Stimulated activated CD4-positive, alpha-beta T cell treated with anti-CD3 and anti-CD28 coated beads, TNF-alpha, amount 100 ng/mL, for 4 hours (primary cell): Measurements from ENCODE around the gene CCDC102B.
"Not testable (repeated sequence)": the region's sequence is repeated elsewhere in the genome, so short reads cannot be mapped to it uniquely, and the experiment has no call there.

Source experiments
- DNase-seq, 3 experiments: peaks; one replicate each; pipeline ENCODE4 v3.0.0-alpha.2; 2020; ENCODE audit warnings: low read depth in 3 of 3

Gene CCDC102B

DNA sequence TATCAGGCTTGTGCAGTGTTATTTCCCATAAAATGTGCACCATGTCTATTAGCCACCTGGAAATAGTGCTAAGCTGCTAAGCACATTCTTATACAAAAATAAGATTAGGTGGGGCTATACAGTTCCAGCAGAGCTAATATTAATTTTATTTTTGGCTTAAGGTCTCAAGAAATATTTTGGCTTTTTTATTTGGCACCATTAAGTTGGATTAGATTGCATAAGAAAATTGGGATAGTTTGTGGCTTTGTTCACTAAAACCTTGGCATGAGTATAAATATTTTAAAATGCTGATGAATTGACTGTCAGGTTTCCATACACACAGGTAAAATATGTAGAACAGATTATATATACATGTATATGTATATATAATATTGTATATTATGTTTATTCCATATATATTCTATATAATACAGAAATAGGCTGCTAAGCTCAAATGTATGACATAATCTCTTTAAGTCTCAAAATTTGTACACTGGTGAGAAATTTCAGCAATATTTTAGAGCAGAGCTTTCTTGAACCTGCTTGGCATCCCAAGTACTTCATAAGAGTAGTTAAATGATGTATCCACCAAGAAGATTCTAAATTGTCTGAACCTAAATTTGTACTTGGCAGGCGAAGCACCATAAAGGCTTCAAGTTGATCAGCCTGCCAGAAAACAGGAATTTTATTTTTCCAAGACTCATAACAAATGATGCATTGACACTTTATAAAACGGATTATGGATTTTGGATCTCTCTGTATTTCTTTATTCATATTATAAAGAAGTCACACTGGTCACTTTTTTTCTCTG, 32.6 kb downstream of the CCDC102B start:
- no peak for DNase-seq

DNA sequence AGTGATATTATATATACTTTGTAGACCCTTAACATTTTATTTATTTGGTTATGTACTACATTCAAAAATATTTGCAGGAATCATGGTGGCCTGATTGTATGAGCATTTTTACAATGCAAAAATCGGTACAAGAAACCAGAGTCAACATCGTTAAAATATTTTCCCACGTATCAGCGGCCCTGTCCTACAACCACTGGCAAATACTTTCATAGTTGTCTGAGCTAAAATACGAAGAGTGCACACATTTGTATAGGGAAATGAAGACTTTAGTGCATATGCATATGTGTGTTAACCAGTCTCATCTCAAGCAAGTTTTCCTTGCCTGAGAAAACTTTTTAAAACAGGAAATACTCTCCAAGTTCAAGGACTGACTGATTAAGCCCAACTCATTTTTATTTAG, 35.9 kb downstream of the CCDC102B start:
- DNase-seq: no peak

DNA sequence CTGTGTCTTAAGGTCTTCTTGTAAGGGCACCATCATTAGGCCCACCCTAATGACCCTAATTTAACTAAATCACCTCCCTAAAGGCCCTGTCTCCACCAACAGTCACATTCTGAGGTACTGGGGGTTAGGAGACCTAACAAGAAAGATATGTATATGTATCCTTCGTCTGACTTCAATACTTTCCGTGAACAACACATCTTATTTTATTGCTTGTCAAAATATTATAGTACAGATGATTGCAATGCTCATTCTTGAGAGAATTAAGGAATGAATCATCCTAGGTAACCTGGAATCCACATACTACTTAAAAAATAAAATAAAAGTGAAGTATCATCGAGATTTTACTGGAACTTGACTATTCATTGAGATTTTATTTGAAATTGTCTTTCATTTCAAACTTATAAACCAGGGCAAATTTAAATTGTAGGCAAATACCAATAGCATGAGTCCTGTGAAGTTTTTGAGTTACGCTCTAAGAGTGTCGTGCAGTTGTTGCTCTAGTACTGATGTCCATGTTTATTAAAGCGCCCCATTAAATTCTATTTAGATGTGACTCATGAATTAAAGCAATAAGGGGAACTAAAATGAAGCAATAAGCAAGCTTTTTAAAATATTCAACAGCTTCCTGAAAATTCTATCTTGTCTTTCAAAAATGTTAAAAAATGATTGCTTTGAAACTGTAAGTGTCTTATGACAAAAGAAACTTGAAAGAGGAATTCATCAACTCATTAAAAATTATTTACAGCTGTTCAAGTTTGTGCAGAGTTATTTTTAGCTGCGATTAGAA, 40.0 kb downstream of the CCDC102B start:
- DNase-seq: no peak

DNA sequence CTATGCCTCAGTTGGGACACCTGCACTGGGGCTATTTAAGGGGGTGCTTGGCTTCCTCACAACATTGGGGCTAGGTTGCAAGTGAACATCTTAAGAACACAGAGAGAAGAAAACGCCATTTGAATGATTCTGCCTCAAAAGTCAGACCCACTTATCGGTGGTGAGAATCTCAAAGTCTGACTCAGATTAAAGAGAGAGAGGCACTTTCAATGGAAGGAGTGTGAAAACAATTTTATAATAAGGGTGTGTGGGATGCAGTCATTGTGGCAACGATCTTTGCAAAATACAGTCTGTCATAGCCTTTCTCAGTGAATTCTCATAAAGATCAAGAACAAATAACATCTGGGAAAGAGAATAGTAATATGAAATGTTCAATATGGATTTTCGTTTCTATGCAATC, 41.8 kb downstream of the CCDC102B start:
- DNase-seq: no peak

DNA sequence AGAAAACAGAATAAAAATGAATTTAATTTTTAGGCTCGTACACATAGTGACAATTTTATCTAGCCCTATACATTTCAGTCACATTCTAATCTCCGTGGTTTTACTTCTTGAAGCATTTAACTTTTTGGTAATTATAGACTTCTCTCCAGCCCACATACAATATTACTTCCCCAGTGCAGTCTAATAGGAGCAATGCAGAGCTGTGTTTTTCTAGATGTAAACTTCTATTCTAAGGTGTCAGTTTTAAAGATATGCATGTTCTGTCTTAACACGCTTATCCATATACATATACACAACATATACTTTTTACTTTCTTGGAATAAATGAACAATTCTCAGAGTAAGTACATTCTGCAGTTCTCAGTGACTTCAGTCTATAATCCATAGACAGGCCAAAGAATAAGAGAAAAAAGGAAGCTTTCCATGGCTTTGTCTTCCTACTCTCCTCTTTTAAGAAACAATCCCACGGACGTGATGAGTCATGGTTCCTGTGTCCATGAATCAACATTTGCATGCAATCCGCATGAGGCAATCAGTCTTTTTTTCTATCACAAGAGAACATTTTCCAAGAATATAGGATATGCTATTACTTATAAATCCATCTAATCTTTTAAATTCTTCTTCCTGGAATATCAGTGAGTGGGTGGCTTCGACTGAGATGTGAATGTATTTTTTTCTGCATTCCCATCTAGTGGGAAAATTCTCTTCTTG, 42.8 kb downstream of the CCDC102B start:
- DNase-seq: no peak

DNA sequence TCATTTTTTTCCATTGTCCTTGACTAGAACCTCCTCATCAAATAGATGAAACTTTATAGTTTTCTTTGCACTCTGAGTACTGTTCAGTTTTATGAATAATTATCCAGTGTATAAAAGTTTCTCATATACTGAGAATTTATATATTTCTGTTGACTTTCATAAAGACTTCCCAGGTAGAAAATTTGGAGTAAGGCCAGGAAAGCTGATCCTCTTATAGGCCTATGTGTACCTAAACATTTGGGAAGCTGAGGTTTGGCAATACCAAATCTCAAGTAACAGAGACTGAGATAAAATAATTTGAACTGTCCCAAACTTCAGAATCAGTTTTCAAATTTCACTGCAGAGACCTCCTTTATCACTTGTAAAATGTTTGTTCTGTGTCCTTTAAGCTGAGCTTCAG, 43.4 kb downstream of the CCDC102B start:
- no peak for DNase-seq

DNA sequence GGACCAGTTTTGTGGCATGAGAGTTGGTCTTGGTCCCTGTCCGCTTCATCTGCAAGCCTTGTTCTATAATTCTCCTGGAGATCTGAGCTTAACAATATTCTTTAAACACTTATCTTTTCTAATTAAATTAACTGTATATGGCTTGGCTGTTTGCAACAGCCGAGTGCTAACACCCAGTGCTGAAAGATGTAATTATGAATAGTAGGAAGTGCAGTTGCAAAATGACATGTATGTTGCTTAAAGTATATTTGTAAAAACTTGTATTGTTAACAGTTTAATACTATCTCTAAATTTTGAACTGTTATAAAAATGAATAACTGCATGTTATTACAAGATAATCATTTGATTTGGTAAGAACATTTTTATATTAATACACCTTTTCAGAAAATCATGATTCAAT, 45.1 kb downstream of the CCDC102B start:
- no peak for DNase-seq

DNA sequence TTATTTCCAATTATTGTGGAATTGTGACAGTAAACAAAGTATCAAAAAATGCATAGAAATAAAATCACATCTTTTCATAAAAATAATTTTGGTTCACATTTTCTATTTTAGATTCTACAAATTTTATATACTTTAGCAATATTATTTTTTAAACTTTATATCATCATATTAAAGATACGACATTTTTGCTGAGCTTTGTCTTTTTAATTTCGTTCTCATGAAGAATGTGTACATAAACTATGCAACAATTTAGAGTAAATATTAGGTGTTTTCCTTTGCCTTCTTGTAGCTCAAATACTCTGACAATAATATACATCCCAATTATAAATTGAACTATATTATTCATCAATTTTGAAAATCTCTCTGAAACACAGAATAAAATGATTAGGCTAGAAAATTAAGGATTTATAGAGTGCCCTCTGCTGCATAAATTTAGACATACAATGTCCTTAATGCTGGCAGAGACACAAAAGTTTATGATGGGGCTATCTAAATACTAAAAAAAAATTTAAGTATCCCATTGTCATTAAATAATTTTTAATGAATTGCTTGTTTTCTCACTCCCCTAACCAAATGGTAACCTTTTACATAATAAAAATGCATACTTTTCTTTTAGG, 45.7 kb downstream of the CCDC102B start:
- no peak for DNase-seq

DNA sequence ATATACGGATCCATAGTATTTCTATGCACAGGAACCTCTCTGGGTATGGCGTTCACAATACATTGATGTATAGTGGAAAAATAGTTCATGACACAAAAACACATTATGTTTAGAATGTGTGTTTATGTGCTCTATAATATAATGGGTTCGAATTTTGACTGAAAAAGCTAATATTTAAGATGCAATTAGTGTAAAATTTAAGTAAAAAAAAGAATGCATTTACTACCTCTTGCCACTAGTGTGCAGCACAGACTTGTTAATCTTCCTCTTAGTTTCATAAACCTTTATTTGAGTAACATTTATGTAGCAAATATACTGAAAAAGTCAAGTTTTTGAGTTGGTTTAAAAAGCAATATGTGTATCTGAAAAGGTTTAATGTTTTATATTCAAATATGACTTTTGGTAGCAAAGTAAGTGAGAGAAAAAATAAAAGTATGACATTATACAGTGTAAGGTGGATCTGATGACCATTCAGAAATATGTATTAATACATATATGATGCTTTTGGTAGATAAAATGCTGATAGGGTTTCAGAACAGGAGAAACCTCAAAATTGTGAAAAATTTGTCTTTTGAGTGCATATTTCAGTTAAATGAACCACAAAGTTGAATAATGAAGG, 49.4 kb downstream of the CCDC102B start:
- no peak for DNase-seq

DNA sequence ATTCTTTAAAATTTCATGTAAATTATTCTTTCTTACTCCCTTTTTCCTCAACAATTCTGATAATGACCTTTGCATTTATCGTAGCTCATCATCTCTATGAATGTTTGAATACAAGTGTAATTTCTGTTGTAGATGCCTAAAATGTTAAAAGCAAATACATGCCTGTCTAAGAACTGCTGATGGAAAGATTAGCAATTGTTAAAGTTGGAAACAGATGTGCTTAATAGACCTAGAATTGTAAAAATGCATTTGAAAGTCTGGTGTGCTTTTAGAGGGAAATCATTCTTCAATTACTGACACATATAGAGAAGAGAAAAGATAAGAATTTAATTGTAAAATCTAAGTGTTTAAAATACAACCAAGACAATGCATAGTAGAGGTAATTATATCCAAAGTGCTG, 50.4 kb downstream of the CCDC102B start:
- DNase-seq: no peak

DNA sequence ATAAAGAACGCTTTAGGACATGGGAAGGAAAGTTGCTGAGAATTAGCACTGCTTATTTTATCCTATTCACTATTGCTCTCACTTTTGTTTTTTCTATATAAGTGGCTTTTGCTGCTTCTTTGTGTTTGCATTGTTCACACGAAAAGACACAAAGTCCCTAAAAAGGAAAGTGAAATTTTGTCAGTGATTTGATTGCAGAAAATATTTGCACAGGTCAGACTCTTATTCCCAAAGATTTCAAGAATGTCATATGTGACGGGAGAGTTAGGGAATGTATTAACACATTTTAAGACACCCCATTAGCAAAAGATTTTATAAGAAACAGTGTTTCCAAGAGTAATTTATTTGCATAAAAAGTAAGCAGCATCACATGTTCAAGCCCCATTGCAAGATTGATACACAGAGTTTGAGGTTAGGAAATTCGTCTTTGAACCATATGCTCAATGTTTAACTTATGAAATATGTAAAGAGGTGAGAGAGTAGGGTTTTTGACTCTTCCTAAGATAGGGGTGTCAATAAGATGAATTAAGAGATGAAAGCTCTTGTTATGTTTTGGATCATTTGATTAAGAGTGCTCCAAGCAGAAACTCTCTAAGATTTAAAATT, 57.0 kb downstream of the CCDC102B start:
- no peak for DNase-seq

DNA sequence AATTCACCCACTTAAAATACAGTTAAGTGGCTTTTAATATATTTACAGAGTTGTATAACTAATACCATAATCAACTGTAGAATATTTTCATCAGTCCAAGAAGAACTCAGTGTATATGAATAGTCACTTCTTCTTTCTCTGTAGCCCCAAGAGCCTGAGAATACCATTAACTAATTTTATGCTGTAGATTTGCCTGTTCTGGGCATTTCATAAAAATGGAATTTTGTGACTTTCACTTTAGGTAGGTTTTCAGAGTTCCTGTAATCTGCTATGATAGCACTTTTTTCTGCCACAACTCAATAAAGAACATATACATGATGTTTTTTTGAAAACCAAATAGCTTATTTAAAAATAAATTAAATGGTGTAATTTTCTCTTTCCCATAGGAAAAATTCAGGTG, 57.6 kb downstream of the CCDC102B start:
- no peak for DNase-seq

DNA sequence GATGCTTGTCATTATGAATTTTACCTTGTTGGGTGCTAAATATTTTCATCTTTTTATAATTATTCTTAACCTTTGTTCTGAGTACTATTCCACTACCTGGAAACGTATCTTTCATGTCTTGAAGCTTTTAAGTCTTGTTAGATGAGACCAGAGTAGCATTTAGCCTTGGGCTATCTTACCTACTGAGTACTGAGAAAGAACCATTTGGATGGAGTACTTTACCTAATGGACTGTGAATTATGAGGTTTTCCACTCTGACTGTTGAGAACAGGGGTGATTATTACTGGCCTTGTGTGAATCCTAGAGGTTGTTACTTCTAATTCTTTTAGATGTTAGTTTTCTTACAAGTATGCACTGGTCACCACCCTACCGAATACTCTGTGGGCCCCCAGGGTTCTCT, 63.5 kb downstream of the CCDC102B start:
- no peak for DNase-seq

DNA sequence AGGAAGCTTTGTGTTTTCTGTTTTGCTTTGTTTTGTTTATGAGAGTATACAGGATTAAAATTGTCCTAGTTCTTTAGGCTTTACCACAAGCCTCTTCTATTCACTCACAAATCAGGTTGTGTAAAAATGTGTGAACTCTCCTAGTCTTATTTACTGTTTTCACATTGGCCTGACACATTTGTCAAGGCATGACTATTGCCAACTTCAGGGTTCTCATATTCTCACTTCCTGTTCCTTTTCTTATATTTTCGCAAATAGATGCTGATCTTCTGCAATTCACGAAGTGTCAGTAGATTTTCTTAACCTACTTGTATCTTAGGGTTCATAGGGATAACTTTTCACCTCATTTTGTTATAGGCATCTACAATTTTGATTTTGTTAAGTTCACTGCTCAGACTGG, 67.1 kb downstream of the CCDC102B start:
- DNase-seq: no peak

DNA sequence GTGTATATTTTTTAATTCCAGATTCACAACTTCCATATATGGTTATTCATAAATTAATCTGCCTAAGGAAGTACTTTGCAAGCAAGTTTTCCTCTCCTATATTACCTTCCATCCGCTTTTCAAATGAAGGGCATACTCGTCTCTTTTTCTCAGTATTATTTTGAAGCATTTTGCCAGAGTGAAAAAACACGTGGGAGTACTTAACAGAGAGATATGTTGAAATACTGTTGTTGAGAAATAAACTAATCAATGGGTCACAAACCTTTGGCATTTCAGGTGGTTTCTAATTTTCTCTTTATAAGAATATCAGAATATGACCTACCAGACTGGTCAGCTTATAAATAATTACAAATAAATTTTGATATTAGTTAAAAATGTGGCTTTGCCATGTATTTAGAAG, 67.6 kb downstream of the CCDC102B start:
- no peak for DNase-seq

DNA sequence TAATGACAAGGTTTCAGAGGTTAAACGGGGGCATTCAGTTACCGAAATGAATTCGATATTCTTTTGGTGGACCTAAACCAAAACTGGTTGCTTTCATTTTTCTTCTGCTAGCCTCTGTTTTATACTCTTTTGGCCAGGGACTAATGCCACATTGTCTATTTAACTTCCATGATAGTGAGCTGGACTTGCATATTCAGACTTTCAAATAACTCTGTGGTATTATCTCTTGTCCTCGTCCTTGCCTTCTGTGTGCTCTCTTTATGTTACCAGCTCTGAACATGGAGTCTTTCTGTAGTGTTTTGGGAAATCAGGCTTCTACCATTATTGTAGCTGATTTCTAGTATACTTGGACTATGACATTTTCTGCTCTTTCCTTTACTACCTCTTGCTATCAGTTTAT, 75.1 kb downstream of the CCDC102B start:
- no peak for DNase-seq

DNA sequence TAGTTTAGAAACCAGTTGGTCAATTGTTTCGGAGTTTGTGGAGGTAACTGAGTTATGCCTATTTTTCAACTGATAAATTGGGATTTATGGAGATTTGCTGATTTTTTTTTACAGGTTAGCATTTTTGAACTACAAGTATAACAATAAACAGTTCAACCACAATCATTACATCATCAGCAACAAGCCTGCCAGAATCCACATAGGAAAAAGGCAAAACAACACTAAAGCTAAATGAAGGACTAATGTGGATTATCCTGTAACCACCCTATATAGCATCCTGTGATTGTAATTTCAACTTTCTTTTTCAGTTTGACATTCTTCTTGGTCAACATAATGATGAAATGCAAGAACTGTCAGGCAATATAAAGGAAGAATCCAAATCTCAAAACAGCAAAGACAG, 76.5 kb downstream of the CCDC102B start:
- DNase-seq: no peak

DNA sequence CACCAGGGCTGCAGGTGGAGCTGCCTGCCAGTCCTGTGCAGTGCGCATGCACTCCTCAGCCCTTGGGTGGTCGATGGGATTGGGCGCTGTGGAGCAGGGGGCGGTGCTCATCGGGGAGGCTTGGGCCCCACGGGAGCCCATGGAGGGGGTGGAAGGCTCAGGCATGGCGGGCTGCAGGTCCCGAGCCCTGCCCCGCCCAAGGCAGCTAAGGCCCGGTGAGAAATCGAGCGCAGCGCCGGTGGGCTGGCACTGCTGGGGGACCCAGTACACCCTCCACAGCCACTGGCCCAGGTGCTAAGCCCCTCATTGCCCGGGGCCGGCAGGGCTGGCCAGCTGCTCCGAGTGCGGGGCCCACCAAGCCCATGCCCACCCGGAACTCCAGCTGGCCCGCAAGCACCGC, 82.1 kb downstream of the CCDC102B start:
- not testable (repeated sequence) for DNase-seq

DNA sequence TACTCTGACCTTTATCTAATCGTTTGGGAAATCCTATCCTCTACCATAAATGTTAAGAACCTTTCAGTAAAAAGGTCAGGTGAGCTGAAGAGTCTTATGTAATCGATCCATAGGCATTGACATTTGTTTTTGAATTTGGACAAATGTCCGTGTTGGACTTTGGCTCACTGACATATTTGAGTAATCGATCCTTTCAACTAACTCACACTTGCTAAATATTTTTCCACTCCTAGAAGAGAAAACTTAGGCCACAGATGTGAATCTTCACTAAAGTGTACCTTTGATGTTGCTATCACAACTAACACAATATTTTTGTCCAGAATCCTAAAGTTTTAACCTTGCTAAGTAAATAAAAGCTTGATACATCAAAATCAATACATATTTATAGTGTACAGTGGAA, 89.5 kb downstream of the CCDC102B start:
- DNase-seq: no peak

DNA sequence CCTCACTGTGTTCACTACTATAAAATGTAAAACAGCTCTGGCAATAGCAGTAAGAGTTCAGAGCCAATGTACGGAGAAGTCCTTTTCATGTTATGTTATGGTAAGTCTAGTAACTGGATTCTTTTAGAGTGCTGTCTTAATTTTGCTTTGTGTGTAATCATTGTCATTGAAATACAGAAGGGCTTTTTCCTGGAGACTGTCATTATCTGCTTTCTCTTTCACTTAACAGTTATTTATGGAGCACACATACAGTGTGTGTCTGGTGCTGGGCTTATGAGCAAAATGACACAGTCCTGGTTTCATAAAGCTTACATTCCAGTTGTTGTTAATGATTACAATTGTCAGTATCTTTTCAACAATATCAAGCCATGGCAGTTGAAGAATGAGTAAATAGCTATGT, 95.5 kb downstream of the CCDC102B start:
- DNase-seq: no peak

DNA sequence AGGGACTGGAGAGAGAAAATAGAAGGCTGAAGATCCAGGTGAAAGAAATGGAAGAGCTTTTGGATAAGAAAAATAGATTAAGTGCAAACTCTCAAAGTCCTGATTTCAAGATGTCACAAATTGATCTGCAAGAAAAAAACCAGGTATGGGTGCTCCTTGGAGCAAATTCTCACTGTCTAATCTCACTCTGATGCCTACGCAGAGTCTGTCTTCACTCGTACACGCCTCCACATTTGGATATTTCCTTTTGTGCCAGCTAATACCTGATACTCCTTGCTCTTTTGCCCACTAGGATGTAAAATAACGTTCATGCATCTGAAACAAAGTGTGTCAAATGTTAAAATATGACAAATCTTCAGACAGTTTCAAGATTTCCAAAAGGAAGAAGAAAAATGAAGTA, 99.4 kb downstream of the CCDC102B start:
- DNase-seq: no peak
